HG03108 (cell line): ENCODE measurements around the gene FLVCR2.
A peak's percentile ranks its signal among the peaks of the same experiment; 100 is the strongest.

Source experiments
- ATAC-seq: cut with Tn5 transposase; IDR thresholded peaks from one replicate; pipeline ENCODE4 v1.9.1; 2021; ENCODE audit warnings: moderate library complexity; ENCODE audit not compliant: unreplicated experiment

The FLVCR2 gene

DNA sequence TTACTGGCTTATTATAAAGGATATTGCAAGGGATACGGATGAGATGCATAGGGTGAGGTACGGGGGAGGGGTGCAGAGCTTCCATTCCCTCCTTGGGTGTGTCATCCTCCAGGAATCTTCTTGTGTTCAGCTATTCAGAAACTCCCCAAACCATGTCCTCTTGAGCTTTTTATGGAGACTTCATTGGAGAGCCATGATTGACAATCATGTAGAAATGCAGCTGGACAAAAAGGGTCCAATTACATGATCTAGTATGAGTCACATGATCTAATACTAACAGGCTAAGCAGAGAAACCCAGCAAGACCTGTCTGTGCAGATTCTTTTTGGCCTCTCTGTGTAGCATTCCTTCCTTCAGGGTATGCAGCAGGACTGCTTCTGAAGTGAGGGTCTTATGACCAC lies 23.9 kb upstream of the FLVCR2 start:
- ATAC-seq: no peak

DNA sequence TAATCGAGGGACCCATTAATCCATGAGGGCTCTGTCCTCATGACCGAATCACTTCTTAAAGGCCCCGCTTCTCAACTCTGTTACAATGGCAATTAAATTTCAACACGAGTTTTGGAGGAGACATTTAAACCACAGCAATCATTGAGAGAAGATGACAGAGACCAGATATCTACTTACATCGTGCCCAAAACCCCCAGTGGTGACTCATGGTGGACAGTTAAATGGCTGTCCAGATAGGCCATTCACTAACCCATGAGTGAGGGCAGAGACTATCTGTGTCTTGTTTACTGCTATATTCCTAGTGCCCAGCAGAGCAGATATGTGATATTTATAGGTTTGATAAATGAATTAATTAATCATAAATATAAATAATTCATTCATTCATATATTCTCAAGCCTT lies 20.0 kb upstream of the FLVCR2 start:
- ATAC-seq: no peak

DNA sequence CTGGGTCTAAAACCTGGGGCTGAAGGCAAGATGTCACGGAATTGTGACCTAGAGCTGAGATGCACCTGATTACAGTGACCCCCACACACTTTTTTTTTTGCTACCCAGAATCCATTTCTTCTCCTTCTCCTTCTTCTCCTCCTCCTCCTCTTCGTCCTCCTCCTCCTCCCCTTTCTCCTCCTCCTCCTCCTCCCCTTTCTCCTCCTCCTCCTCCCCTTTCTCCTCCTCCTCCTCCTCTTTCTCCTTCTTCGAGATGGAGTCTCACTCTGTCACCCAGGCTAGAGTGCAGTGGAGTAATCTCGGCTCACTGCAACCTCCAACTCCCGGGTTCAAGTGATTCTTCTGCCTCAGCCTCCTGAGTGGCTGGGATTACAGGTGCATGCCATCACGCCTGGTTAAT lies 19.4 kb upstream of the FLVCR2 start:
- no peak for ATAC-seq

DNA sequence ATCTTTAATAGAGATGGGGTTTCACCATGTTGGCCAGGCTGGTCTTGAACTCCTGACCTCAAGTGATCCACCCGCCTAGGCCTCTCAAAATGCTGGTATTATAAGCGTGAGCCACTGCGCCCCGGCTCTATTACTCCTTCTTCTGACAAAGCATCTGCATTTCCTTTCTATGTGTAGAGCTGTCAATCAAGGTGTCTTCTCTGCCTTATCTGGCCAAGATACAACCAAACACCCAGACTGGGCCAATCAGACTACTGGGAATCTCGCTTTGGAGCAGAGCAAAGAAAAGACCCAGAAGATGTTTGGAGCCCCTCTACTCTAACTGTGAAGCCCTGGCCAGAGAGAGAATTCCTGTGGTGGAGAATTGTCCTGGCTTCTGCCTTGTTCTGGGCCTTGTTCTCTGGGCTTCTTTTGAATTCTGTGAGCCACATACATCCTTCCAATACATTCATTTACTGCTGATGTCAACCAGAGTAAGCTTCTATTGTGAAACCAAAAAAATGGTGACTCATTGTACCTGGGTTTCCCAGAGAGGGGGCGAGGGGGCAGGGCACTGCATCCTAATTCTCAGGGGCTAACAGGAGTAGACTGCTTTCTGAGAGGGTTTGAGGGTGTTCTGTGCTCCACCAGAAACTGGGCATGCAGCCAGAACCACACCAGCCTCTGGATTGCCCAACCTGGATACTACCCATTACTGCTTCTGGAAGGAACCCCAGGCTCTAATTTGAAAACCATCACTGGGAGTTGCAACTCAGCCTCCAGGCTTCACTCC lies 18.8 kb upstream of the FLVCR2 start:
- no peak for ATAC-seq

DNA sequence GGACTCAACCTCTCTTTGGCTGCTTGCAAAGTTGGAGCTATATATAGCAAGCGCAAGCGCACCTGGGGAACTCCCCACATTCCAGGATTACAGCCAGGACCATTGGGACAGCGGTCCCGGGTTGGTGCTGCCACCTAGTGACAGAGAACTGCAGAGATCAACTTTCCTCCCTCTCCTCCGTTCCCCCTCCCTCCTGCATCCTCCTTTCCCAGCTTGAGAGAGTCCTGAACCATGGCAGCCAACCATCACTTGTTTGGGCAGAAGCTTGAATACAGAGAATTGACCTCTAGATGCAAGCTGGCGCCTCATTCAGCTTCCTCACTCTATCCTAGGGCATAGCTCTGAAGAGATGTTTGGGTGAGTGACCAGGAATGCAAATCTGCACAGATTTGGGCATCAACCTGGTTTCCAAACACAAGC lies 17.4 kb upstream of the FLVCR2 start:
- ATAC-seq: peak; percentile 49

DNA sequence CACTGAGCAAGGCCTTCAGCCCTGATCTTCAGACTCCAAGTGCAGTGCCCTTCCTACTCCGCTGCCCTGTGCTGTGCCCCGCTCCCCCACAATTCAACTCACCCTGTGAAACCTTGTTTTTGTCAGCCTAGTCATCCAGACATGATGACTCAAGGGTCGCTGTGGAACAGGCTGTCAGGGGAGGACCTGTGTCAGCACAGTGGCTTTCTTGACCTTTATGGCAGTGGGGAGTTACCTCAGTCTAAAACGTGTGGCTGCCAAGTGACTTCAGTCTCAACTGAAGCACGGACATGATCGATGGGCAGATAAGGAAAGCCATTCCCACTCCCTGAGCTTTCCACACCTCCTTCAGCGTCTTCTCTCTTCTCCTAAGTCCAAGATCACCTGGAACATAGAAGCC lies 16.3 kb upstream of the FLVCR2 start:
- ATAC-seq: no peak

DNA sequence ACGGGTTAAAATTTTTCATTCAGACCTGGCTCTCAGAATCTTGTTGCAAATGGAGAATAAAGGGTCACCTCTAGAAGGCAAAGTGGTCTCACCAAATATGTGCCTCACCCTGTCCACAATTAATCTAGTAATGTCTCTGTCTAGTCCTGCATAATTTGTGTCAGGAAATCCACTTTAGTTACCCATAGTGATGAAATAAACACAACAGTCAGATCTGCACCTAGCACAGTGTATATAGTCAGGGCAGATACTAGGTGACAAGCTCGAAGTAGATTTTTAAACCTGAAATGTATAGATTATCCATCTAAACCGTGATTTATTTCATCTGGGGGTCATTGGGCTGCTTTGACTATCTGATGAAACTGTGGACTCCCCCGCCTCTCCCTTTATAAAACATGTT lies 15.9 kb upstream of the FLVCR2 start:
- ATAC-seq: no peak

DNA sequence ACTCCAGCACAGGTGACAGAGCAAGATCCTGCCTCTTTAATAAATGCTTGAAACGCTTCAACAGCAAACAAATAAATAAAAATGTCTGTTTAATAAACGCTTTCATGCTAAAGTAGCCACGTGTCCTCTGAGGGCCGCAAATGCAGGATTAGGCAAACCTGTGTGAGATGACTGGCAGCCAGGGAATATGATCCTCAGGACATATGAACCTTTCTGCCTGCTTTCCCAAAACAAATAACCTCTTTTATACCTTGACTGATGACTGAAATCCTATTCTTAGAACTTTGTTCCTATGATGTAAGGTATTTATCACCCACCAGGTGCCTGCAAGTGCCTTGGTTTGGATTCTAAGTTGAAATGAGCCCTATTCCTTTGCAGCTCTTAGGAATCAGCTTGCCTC lies 14.5 kb upstream of the FLVCR2 start:
- ATAC-seq: no peak

DNA sequence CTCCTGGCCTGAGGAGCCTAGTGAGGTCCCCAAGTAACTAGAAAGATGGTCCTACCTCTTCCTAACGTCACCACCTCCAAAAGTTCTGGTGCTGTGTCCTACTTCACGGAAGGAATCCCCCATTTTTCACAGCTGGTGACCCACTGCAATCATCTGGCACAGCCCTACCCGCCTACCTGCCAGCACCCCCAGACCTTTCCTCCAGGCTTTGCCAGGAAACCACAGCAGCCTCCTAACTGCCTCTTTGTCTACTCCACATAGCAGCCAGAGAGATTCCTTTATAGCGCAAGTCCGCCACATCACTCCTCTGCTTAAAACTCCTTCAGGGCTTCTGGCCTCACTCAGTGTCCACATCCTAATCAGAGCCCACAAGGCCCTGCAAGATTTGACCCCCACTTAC lies 13.4 kb upstream of the FLVCR2 start:
- ATAC-seq: no peak

DNA sequence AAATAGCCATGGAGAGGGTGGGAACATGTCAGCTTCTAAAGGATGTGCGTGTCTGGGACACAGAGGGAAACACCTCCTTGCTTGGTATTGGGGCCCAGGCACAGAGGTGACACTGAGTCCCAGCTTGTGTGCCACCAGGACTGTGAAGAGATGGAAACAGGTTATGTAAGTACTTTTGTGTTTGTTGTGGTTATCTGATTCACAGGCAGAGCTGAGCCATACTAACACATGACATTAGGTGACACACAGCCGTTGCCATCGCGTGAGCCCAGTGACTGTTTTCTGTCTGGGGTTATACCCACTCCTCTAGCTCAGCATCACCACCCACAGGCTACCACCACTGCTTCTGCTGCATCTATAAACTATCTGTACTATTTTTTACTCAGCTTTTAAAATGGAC lies 12.1 kb upstream of the FLVCR2 start:
- no peak for ATAC-seq

DNA sequence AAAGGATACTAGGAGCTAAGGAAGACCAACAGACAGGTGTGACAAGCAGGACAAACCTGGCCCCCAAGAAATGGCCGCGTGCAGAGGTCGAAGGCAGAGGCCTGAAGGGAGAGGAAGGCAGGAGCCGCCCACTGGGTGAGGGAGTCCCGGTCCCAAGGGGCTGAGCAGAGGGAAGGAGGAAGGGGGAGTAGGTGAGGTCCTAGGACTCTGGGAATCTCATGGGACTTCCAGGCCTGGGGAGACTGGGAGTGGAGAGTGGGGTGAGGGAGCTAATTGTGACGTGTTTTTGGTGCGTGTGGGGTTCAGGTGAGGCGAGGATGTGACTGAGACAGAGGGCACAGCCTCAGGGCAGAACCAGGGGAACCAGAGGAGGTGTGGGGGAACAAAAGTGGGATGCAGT lies 11.7 kb upstream of the FLVCR2 start:
- no peak for ATAC-seq

DNA sequence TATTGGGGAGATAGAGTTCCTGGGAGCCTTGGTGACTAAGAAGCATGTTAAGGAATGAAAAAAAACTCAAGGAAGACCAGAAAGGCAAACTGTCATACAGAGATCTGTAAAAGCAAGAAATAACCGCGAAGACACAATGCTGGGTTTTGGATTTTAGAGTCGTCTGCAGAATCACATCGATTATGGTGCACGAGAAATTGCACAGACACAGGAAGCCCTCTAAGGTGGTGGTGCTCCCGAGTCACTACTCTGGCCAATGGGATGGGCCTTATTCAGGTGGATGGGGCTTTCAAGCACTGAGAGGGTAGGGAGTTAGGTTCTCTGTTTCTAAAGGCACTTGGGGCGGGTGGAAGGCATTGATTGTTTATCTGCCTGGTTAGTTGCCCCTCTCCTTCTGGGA lies 10.3 kb upstream of the FLVCR2 start:
- no peak for ATAC-seq

DNA sequence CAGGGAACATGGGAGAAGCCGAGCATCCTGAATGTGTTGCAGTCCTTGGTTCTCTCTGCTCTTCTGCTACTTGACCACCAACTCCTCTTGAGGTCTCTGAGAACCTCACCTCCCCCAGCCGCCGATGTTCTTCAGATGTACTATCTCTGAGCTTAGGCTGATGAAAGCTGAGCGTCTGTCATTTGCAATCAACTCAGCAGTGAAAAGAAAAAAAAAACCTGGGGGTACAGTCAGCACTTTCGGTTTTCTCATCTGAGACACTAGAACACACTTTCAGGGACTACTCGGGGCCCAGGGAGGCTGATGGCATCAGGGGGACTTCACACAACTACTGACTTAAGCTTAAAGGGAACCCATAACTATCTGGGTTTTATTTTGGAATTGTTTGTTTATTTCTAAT lies 9.6 kb upstream of the FLVCR2 start:
- ATAC-seq: no peak

DNA sequence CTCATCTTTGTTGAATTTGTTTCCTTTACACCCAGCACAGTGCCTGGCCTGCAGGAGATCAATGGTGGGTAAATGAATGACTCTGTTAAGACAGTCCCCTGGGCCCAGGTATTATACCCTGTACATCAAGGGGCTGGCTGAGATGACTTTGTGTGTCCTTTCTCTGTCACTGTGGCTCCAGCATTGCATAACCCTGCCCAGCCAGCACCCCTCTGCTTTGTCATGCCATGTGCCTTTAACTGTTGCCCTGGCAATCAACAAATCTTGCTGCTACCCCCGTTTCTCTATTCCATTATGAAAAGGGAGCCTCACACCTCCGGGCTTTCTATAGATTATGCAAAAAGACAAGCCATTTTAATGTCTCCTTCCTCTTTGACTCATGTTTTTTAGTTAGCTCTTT lies 7.6 kb upstream of the FLVCR2 start:
- ATAC-seq: no peak

DNA sequence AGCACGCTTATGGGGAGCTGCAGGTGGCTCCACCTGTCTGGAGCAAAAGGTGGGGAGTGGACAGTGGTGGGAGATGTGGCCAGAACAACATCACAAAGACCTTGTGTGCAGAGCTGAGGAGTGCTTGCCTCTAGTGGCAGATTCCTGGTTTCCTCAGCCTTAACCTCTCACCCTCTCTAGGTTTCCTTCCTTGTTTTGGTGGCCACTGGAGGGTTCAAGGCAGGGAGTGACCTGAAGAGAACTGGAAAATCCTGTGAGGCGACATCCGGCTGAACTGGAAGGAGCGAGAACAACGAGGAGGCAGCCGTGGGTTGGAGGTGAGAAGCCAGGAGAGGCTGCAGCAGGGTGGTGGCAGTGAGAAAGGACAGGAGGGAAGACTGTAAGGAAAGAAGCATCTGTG lies 6.3 kb upstream of the FLVCR2 start:
- ATAC-seq: no peak

DNA sequence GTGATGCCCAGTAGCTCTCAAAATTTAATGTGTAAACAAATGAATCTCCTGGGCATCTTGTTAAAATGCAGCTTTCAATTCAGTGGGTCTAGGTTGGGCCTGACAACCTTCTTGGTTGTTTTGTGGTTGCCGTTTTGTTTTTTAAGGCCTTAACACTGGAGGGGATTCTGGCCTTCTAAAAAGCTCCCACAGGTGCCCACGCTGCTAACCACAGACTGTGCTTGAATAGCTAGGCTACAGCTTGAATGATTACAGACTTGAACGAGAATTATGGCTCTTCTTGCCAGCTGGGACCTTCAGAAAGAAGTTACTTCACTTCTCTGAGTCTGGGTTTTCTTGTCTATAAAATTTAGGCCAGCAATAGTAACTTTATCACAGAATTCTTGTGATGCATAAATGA lies 1.3 kb upstream of the FLVCR2 start:
- ATAC-seq: no peak

DNA sequence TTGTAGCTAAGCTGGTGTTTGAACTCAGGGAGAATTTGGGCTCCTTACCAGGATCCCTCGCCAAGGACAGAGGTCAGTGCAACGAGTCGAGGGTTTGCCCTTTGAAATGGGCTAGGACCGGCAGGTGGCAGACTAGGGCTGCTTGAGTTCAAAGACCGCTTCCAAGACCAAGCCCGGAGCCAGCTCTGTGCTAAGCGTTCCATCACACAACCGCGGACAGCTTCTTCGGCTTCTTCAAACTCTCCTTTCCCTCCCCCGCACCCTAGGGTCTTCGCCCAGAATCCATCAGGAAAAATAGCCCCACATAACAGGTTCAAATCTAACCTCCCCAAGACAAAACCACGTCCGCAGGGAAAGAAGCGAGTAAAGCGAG lies 705 bp upstream of the FLVCR2 start:
- peak; percentile 83 for ATAC-seq

DNA sequence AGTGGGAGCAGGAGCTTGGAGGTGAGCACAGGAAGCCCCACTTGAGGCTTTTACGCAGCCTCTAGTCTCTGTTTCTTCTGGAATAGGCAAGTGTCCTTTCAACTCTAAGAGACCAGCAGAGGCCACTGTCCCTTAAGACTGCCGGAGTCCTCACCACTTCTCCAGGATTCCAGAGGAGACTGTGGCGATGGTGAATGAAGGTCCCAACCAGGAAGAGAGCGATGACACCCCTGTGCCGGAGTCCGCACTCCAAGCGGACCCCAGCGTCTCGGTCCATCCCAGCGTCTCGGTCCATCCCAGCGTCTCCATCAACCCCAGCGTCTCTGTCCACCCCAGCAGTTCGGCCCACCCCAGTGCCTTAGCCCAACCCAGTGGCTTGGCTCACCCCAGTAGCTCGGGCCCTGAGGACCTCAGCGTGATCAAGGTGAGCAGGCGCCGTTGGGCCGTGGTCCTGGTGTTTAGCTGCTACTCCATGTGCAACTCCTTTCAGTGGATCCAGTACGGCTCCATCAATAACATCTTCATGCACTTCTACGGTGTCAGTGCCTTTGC lies 442 bp downstream of the FLVCR2 start:
- ATAC-seq: no peak

DNA sequence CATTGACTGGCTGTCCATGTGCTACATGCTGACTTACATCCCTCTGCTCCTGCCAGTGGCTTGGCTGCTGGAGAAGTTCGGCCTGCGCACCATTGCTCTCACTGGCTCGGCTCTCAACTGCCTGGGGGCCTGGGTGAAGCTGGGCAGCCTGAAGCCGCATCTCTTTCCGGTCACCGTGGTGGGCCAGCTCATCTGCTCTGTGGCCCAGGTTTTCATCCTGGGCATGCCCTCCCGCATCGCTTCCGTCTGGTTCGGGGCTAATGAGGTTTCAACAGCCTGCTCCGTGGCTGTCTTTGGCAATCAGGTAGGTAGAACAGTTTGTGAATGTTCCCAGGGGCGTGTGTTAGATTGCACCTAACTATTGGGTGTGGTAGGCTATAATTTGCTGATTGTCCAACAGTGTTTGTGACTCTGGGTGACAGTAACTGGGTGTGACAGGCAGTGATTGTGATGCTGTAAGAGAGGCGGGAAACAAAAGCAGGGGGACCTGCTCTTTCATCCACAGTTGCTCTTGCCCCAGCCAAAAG lies 981 bp downstream of the FLVCR2 start:
- ATAC-seq: no peak

DNA sequence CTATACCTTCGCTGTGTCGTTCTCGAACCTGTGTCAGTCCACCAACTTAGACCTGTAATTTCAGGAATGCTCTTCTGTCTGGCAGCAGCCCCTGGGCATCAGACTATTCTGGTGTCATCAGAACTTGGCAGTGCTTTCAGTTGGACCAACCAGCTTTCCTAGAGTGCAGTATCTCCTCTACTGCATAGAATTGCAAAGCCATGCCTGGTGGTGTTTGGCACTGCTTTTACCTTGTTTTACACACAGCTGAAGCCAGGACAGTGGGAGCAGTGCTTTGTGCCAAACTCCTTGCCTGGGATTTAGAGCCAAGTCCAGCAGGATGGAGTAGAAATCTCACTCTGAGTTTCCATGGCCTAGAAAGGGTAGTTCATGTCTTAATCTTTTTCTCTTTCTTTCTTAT lies 1.5 kb downstream of the FLVCR2 start:
- ATAC-seq: no peak

DNA sequence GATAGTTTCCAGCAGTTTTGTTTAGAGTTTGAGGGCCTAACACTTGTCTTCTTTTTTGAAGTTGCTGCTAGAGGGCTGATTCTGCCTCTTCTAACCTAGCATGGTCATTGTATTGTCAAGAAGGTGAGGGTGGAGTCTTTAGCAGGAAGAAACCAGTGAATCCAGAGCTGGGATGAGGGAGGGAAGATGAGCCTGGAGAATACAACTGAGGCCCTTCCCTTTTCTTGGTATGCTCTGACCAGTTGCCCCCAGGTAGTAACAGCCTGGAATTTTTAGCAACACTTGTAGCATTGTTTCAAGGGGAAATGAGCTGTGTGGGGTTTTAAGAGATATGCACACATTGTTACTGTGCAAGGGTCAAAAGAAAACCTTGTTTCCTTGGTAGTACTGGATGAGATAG lies 9.0 kb downstream of the FLVCR2 start:
- no peak for ATAC-seq

DNA sequence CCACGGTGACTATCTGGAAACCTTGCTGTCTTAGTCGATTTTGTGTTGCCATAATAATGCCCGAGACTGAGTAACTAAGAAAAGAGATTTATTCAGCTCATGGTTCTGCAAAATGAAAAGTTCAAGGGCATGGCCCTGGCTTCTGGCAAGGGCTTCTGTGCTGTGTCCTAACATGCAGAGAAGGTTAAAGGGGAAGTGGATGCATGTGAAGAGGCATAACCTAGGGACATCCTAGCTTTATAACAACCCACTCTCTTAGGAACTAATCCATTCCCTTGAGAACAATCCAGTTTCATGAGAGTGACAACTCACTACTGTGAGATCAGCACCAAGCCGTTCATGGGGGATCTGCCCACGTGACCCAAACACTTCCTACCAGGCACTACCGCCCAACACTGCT lies 11.5 kb downstream of the FLVCR2 start:
- ATAC-seq: no peak
